GM19035 (cell line): Measurements from ENCODE around the gene PRG3.

ENCODE experiments used
- ATAC-seq: cut with Tn5 transposase; IDR thresholded peaks from one replicate; pipeline ENCODE4 v1.9.1; 2021; ENCODE audit not compliant: unreplicated experiment

PRG3 gene

GRCh38 chr11:57391539-57391938, 10.6 kb upstream of the PRG3 start:
- no peak for ATAC-seq

DNA sequence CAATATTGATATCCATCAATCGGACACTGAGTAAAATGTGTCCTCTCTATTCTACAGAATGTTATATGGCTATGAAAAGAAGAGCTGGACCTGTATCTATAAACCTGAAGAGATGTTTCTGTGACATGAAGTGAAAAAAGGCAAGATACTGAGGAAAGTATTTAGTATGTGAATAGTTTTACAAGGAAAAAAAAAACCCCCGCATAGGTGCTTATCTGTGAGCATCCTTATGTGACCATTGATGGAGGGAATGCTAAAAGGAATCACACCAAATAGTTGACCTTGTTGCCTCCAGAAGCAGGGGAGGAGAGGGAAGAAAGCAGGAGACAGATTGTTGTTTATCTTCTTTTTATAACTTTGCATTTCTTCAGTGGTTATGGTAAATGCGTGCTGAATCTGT, 10.2 kb upstream of the PRG3 start:
- ATAC-seq: no peak

DNA sequence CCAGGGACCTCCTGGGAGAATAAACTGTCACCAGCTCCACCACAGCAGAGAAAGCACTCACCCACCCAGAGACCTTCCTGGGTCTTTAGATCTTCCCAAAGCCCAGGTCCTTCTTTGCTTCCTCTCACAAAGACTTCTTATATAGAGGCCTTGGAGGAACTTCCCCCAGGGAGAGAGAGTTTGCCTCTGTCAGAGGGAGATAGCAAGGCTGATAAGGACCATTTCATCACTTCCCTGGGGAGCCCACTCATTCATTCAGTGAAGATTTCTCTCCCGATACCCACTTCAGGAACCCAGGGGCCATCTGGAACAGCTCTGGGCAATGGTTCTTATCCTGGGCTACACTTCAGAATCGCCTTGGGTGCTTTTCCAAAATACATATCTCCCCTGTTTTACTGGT, 9.6 kb upstream of the PRG3 start, which contains the start of gene PRG2:
TSS of gene PRG2 (minus strand) at position 116 of the 400 bp plus-strand sequence. CDS start 706 bp downstream, outside the sequence.
- no peak for ATAC-seq

GRCh38 chr11:57387289-57388030, 6.5 kb upstream of the PRG3 start:
- no peak for ATAC-seq

DNA sequence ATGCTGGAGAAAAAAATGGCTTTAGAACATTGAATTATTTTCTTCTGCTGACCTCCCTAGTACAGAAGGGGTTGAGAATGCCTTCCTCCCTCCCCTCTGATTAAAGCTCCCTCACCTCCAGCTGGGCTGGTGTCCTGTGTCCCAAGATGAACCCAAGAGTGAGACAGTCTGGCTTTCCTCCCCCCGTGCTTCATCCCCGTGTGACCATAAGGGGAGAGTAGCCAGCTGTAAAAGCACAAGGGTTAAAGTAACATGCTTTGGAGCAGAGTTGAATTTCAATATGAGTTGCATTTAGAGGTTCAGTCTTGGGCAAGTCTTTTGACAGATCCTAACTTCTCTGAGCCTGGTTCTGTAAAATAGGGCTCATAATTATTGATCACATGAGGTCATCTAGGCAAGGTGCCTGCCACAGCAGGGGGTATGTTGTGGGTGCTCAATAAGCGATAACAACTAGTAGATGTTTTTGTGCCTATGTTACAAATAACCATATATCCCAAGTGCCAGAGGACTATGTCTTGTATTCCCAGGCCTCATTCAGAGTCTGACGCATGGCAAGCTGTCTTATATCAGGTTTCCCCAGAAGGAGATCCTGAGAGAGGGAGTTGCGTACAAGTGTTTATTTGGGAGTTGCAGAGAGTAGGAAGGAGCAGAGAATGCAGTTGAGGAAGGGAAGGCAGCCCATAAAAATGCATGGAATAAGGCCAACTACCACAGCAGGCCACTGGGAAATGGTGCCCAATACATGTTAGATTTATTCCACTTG, 5.4 kb upstream of the PRG3 start:
- ATAC-seq: no peak

- no peak for ATAC-seq
Observed at GRCh38 chr11:57379732-57380131, 1.2 kb downstream of the PRG3 start.

DNA sequence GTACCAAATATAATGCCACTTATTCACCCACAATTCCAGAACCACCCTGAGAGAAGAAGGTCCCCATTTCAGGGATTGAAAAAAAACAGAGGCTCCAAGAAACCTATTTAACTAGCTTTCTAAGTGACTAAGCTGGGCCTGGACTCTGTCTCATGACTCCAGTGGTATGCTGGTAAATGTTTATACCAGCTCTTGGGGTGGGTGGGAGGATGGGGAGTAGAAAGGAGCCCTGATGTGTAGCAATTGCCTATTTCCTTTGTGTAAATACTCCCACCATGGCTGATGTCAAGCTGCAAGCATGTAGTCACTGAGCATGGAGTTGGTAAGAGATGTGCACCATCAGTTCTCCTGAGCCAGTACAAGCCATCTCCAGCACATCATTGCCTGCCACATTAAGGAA, 2.8 kb downstream of the PRG3 start:
- no peak for ATAC-seq

DNA sequence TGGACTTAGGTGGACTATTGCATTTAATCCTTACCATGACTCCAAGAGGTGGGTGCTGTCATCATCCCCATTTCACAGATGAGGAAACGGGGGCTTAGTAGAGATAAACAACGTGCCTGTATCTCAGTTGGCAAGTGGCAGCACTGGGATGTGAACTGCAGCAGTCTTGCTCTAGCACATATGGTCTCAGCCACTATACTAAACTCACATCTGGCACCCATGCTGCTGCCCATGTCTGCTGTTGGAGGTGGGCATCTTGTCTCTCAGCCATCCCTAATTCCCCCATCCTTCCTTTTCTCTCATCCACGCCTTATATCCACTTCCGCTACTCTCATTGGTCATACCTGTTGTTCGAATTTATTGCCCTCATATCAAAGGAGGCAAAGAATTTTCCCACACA, 3.8 kb downstream of the PRG3 start:
- ATAC-seq: no peak

DNA sequence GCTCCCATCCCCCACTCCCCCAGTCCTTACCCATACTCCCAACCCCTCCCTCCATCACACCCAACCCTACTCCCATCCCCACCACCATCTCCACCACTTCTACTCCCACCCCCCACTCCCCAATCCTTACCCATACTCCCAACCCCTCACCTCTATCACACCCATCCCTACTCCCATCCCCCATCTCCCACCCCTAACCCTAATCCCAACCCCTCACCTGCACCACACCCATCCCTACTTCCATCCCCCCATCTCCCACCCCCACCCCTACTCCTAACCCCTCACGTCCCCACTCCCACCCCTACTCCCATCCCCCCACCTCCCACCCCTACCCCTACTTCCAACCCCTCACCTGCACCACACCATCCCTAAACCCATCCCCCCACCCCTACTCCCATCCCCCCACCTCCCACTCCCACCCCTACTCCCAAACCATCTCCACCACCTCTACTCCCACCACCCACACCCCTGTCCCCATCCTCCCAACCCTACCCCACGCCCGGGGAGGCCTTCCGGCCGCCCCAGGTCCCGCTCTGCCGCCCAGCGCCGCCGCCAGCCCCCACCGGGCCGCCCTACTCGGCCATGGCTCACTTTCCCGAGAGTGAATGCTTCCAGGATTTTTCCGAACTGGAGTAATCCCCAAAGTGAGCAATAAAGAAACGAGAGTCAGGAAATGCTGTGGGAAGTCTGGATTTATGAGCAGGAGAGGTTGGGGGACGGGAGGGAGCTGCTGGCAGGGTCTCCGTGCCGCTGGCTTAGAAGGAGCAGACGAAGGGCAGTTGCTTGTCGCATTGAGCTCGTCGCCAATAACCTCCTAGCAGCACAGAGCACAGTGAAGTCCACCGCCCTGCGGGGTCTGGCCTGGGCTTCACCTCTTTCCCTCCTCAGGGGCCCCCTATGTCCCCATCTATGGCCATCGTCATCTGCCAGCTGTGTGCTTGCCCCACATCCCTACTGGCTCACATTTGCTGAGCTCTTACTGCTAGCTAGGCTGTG, 4.6 kb downstream of the PRG3 start:
- no peak for ATAC-seq

GRCh38 chr11:57375490-57375889, 5.5 kb downstream of the PRG3 start:
- no peak for ATAC-seq

- ATAC-seq: no peak
Observed at GRCh38 chr11:57374966-57375365, 6.0 kb downstream of the PRG3 start.

- no peak for ATAC-seq
Observed at GRCh38 chr11:57373146-57373545, 7.8 kb downstream of the PRG3 start.

- ATAC-seq: no peak
Observed at GRCh38 chr11:57370941-57371340, 10.0 kb downstream of the PRG3 start.

GRCh38 chr11:57370251-57370650, 10.7 kb downstream of the PRG3 start:
- ATAC-seq: no peak

DNA sequence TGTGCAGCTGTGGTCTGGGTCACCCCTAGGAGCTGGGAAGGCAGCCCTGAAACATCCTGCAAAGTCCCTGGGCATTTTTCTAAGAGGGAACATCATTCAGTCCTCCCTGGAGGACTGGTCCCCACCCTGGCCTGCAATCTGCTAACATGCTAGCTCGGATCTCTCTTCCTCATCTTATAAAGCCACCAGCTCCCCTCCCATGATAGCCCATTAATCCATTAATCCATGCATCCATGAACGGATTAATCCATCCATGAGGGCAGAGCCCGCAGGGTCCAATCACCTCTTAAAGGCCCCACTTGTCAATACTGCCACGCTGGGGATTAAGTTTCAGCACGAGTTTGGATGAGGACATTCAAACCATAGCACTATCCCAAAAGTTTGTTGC, 12.1 kb downstream of the PRG3 start:
- no peak for ATAC-seq

- no peak for ATAC-seq
Observed at GRCh38 chr11:57368106-57368844, 12.7 kb downstream of the PRG3 start.

DNA sequence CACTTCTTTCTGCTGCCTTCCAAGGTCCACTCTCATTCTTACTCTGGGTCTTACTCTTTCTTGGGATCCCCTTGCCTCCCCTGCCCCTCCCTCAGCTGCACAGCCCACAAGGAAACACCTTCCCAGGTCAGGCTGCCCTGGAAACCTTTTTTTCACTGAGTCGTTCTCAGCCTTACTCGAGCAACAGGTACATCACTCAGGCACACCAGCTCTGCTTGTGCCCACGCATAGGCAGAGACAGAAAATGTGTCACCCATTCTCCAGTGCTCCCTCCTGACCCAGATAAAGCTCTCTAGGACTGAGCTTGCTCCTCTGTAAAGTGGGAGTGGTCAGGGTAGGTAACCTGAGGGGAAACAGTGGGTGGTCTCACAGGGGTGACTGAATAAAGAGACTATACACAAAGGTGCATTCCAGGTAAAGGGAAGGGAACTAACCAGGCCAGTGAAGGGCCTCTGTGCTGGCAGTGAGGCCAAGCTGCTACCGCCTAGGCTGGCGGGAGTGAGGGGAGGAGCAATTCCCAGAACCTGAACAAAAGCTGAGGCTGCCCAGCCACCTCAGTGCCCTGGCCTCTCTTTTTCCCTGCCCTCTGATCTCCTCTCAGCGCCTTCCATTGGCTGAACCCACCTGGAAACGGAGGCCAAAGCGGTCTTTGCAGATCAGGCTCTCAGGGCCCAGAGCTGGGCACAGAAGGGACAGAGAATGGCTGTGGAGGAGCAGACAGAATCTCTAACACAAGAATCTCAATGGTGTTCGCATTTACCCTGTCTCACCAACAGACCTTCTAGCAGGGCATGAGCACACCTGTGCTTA, 15.9 kb downstream of the PRG3 start:
- ATAC-seq: no peak

DNA sequence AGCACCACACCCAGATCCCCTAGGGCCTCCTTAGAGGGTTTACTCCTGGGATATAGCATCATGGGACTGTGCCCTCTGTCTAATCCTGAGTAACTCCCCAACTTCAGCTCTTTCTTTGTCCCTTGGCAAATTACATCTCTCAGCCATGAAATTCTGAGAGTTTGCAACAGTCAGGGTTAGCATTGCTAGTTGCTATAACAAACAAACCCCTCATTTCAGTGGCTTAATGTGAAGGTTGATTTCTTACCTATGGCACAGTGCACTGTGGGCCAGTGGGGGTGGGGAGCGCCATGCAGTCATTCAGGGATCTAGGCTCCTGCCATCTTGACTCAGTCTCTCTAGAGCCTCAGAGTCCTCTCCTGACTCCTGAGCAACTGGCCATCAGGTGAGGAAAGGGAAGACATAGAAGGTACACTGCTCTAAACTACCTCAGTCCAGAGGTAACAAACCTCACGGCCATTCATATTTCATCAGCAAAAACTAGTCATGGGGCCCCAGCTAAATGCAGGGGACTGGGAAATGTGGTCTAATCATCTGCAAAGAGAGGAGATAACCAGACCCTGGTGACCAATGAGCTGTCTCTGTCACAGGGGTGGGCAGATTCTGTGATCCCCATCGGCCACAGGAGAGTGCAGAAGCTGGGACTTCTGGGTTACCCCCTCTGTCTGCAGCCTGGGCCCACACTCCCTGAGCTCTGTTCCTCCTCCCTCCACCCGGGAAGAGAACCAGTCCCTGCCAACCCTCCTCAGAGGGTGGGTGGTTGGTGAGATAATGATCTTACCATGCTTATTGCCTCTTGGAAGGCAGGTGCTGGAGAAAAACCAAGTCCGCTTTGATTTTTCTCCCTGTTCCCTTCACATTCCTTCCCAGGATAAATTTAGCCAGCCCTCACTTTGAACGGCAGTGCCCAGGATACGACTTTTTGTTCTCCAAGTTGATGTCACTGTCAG, 17.5 kb downstream of the PRG3 start:
- no peak for ATAC-seq

GRCh38 chr11:57361926-57362325, 19.0 kb downstream of the PRG3 start:
- ATAC-seq: no peak
